ENCODE data around the gene NTNG1.

DNA sequence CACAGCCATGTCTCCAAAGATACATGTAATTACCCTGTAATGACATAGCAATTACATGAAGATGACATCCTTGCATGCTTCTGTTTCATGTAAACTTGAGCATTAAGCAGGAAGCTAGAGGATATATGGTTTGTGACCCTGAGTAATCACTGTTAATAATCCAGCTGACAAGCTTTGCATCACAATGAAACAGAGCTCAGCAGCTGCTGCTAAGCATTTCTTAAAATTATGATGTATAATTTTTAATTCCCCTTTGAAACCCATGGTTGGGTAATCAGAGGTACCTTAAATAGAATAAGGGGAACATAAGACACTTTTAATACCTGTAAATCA lies 293.5 kb downstream of the NTNG1 start:
- TF ChIP-seq POLR2AphosphoS5 (IDR thresholded peaks at IDR 0.05; ENCODE audit: low read depth, low read length) (no peak), FOXP2 (optimal IDR thresholded peaks at IDR 0.05; ENCODE audit: borderline replicate concordance, extremely low read depth, extremely low read length, insufficient read depth) (no peak), REST (IDR thresholded peaks at IDR 0.05; ENCODE audit: insufficient read depth in 1 of 2, low read depth in 2 of 2, low read length in 2 of 2) (no peak), SIN3A (IDR thresholded peaks at IDR 0.05; ENCODE audit: borderline replicate concordance, insufficient read depth, low read length) (no peak), TAF1 (IDR thresholded peaks at IDR 0.05; ENCODE audit: borderline replicate concordance, insufficient read depth, low read length) (no peak)
